ENCODE measurements around the gene HCRT.
"Not testable (repeated sequence)": the region's sequence is repeated elsewhere in the genome, so short reads cannot be mapped to it uniquely, and the experiment has no call there.

The HCRT gene

DNA sequence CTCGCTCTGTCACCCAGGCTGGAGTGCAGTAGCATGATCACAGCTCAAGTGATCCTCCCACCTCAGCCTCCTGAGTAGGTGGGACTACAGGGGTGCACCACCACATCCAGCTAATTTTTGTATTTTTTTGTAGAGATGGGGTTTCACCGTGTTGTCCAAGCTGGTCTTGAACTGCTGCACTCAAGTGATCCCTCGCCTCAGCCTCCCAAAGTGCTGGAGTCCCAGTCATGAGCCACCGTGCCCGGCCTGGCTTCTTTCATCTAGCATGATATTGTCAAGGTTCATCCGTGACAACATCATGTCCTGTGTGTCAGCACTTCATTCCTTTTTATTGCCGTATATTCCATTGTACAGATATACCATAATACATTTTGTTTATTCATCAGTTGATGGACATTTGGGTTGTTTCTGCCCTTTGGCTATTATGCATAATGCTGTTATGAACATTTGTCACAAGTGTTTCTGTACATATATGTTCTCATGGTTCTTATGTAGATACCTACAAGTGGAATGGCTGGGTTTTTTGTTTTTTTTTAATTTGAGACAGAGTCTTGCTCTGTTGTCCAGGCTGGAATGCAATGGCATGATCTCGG is 12.4 kb upstream of the HCRT start:
- DNase-seq (ENCODE audit: low spot score), result no peak

DNA sequence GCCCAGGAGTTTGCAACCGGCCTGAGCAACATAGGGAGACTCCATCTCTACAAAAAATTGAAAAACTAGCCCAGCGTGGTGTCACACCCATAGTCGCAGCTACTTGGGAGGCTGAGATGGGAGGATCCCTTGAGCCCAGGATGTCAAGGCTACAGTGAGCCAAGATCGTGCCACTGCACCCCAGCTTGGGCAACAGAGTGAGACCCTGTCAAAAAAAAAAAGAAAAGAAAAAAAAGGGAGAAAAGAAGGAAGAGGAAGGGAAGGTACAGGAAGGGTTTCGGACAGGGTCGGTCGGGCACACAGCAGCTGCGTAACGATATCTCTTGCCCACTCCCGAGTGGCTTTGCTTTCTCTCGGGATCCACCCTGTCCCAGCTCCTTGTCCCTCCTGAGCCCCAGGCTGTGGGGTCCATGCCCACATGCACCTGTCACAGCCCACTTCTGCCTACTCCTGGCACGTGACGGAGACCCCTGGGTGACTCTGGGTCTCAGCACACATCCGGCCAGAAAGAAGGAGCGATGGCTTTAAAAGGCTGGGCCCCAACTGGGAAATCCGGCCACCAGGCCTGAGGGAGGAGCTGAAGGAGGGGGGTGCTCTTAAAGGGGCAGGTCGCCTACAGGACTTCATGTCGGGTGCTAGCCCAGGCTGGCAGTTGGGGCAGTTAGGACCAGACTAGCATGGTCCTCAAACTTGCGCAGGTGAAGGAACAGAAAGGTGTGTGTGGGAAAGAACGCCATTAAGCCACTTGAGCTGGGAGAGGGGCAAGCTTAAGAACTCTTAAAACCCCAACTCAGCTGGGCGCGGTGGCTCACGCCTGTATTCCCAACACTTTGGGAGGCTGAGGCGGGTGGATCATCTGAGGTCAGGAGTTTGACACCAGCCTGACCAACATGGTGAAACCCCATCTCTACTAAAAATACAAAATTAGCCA is 9.0 kb upstream of the HCRT start, which contains the start of gene GHDC:
Gene GHDC, minus strand, starts transcription at position 526 of the 931 bp plus-strand sequence. CDS start 913 bp downstream, outside the sequence.
- DNase-seq (ENCODE audit: low spot score), result peak; percentile 94

DNA sequence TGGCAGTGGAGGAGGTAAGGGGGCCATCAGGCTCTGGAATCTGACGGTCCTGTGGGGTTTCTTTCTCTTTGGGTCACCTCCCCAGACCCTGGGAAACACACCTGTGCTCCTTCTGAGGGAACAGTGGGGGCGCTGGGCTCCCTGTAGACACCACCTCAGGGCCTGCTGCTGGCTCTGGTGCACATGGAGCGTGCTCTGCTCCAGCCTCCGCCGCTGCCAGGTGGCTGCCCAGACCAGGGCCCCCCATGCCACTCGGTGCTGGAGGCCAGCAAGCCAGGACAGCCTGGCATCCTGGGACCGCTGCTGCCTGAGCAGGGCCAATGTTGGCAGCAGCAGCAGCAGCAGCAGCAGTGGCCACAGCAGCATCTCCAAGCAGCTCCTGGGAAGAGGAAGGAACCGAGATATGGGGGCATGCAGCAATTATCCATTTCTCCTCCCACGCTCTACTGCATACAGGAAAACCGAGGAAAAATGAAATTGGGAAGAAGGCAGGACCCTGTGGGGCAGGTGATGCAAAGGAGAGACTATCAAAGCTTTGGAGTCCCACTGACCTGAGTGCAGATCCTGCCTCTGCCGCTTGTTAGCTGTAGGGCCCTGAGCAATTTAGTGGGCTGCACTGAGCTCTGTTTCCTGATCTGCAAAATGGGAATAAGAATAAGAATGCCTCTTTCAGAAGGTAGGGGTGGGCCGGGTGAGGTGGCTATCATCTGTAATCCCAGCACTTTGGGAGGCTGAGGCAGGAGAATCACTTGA is 8.1 kb upstream of the HCRT start:
- DNase-seq (ENCODE audit: low spot score), result no peak

DNA sequence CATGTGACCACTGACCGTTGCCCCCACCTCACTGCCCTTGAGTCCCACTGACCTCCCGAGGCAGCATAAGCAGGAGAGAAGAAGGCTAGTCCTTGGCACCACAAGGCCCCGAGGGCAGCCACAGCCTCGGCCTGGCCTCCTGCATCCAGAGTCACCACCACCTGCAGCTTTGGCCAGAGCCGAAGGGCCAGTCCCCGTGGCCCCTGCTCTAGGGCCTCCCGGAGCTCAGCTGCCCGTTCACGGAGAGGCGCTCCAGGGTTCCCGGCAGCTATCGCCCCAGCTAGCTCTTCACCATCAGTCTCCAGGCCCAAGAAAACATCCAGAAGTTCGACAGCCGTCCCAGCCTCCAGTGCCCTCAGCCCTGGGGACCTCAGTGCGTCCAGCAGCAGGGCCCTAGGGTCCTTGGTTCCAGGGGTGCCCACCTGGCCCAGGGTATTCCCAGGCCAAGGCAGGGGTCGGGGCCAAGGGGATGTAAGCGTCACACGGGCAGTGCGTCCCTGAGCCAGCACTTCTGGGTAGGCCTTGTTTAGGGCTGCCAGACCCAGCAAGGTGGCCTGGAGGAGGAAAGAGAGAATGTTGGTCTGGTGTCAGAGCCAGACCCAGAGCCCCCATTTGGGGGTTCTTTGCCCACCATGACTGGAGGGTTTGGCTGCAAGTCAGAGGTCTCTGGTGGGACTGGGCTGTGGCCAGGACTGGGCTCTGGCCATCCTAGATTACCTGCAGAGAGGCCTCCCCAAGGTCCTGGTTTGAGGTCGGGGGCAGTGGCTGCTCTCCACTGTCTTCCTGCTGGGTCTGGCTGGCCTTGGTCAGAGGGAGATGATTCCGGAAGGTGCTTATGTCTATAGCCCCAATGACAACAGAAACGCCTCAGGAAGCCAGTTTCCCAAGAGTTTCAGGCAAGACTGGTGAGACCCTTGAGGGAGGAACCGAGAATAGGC is 7.2 kb upstream of the HCRT start:
- no peak for DNase-seq (ENCODE audit: low spot score)

DNA sequence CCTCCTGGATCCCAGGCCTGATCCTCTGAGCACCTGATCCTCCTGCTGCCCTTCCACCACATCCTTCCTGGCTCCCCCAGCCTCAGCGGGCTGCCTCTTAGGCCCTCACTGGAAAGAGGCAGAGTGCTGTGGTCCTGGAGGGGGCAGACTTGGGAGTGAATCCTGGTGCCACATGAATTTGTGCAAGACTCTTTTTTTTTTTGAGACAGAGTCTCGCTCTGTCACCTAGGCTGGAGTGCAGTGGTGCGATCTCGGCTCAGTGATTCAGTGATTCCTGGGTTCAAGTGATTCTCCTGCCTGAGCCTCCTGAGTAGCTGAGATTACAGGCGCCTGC is 6.0 kb upstream of the HCRT start:
- DNase-seq (ENCODE audit: low spot score), result no peak

DNA sequence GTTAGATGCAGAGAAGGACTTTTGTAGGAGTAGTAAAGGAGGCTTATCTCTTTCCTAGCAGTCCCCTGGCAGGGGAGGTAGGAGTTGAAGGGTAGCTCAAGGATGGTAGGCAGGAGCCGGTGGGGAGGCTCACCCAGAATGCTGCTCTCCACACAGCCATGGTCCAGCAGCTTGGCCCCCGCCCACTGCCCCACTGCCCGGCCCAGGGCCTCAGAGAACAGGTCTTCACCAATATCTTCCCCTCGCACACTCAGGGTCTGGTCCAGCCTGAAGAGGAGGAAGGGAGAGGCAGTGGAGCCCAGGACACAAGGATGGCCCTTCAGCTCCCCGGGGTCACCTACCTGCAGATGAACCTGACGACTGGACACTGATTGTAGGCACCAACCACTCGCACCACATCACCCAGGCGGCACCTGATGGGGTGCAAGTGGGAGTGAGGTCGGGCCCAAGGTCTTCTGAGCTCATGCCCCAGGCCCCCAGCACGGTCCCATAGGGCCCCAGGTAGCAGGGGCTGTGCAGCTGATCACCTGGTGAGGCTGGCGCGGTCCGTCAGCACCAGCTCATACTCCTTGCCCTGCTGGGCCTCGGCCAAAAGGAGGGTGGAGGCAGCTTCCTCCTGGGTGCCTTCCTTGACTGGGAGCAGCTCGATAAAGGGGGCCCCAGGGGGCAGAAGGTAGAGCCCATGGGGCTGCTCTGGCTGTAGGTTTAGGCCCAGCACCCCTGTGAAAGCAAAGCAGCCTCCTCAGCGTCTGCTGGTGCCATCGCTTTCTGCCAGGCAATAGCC is 5.4 kb upstream of the HCRT start:
- no peak for DNase-seq (ENCODE audit: low spot score)

DNA sequence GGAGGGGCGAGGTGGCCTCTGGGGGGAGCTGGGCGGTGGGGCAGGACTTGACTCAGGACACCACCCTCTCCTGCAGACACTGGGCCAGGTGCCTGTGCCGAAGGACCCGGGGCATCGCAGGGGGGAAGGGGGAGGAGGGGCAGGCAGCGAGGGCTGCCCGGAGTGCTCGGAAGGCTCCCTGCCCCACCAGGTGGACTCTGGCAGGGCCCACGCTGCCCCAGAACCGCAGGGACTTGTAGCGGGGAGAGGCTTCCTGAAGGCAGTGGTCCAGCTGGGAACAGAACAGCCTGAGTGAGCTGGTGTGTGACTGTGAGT is 4.4 kb upstream of the HCRT start:
- no peak for DNase-seq (ENCODE audit: low spot score)

DNA sequence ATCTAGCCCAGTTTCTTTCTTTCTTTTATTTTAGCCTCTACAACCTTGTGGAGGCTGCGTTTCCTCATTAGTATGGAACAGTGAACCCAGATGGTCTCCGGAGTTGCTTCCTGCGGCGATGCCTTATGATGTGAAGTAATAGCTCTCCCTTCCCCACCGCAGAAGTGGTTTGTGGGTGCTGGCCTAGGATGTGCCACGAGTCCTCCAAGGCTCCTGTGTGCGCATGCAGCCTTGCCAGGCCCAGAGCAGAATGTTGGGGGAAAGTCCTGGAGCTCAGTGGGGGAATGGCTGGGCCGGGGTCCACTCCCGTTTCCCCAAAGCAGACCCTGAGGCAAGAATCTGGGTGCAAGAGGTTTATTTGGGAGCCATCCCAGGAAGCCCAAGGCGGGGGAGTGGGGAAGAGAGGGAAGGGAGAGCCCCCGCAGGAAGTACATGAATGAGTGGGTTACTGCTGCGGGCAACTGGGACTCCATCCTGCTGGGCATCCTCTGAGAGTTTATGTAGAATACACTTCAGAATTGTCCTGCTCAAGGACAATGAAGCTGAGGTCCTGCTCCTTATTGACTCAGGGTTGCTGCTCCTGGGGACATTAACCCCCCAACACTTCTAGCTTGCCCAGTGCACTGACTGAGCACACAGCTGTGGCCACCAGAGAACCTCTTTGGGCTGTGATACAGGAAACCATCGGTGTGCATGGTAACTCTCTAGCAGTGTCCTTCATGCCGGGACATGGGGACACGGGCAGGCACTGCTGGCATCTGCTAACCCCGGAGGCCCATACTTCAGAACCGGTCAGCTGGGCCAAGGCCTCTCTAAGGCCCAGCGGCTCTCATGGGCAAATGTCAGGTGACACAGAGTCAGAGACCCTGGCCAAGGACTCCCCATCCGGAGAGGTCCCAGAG is 3.7 kb upstream of the HCRT start:
- DNase-seq (ENCODE audit: low spot score), result peak; percentile 33

DNA sequence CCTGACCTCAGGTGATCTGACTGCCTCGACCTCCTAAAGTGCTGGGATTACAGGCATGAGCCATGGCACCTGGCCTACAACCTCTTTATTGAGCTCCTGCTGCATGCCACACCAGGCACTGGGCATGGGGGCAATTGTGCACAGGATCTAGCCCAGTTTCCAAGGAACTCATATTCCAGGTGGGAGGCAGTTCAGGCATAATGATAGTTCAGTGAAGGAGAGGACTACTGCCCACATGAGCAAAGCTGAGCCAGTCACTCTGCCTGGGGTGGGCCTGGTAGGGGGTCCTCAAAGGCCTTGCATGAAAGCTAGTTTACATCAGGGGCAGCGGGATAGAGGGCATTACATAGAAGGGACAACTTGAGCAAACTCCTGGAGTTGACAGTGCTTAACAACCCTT is 2.6 kb upstream of the HCRT start:
- no peak for DNase-seq (ENCODE audit: low spot score)

DNA sequence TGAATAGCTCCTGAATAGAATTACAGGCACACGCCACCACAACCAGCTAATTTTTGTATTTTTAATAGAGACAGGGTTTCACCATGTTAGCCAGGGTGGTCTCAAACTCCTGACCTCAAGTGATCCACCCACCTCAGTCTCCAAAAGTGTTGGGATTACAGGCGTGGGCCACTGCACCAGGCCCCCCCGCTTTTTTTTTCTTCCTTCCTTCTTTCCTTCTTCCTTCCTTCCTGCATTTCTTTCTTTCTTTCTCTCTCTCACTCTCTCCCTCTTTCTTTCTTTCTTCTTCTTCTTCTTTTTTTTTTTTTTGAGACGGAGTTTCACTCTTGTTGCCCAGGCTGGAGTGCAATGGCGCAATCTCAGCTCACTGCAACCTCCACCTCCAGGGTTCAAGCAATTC is 939 bp upstream of the HCRT start:
- DNase-seq (ENCODE audit: low spot score), result not testable (repeated sequence)

DNA sequence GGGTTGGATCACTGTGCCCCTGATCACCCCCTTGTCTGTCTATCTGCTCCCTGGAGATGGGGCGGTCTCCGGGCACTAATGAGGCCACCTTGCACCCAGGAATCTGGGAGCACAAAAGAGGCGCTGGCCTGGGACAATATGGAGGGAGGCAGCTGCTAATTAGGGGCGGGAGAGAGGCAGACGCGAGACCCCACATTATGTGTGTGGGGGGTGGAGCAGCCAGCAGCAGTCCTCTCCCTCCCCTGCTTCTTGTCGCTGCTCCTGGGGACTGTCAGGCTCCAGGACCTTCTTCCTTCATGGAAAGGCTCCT is 324 bp upstream of the HCRT start:
- no peak for DNase-seq (ENCODE audit: low spot score)

DNA sequence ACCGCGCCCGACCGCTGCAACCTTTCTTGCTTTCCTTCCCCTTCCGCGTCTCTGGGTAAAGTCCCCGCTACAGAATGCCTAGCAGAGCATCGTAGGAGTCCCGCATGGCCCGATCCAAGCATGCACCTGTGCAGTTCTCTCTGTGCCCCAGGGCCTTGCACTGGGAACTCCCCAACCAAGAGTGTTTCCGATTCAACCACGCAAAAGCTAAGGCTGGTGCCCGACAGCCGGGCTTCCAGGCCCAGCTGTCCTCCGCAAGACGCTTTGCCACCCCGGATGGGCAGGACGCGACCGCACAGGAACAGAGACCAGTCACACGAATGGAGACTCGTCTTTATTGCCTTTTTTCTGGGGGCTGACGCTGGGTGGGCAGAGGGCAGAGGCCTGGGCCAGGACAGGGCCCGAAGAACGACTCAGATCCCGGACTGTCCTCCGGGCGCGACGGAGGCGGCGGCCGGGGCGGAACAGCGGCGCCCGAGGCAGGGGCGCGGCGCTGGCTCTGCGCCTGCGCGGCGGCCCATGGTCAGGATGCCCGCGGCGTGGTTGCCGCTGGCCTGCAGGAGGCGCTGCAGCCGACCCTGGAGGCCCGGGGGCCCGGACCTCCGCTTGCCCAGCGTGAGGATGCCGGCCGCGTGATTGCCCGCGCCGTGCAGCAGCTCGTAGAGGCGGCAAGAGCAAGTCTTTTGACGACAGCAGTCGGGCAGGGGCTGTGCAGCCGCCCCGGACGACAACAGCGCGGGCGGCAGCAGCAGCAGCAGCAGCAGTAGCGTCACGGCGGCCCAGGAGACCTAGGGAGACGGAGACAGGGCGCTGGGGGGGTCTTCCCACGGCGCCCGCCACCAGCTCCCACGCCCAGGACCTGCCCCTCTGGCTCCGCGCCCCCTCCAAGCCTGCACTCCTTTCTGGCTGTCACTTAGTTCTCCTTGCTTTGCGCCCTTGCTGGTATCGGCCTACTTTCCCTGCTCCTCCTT is 1.2 kb downstream of the HCRT start:
- peak; percentile 74 for DNase-seq (ENCODE audit: low spot score)

DNA sequence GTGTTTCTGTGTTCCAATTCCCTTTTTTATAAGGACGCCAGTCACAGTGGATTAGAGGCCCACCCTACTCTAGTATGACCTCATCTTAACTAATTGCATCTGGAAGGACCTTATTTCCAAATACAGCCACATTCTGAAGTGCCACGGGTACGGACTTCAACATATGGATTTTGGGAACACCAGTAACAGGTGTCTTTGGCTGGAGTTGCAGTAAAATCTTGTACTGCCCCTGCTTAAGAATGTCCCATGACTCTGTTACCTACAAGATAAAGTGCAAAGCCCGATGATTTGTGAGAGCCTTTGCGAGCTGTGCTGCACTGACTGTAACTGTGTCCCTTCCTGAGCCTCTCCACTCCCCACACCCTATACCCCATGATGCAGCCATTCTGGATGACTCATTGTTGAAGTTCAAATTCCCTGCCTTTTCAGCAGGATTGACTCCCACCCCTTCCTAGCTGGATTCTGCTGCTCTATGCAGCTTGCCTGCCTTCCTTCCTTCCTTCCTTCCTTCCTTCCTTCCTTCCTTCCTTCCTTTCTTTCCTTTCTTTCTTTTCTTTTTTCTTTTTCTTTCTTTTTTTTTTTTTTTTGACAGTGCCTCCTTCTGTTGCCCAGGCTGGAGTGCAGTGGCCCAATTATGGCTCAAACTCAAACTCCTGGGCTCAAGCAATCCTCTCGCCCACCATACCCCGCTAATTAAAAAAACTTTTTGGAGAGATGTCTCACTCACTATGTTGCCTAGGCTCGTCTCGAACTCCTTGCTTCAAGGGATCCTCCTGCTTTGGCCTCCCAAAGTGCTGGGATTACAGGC is 2.1 kb downstream of the HCRT start:
- DNase-seq (ENCODE audit: low spot score), result no peak

DNA sequence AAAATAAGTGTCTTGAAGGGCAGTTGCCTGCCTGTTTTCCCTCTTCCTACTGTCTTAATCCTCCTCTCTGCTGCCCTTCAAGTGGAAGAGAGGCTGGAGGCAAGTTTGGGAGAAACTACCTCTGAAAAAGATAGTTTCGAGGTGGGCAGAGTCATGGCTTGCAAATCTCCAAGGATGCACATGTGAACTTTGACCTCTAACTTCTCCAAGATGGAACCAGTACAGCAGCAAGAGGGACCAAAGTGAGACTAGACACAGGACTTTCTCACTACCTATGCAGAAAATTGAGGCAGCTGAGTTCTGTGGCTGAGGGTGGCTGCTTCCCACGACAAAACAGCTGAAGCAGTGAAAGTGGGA is 3.4 kb downstream of the HCRT start:
- DNase-seq (ENCODE audit: low spot score), result no peak

DNA sequence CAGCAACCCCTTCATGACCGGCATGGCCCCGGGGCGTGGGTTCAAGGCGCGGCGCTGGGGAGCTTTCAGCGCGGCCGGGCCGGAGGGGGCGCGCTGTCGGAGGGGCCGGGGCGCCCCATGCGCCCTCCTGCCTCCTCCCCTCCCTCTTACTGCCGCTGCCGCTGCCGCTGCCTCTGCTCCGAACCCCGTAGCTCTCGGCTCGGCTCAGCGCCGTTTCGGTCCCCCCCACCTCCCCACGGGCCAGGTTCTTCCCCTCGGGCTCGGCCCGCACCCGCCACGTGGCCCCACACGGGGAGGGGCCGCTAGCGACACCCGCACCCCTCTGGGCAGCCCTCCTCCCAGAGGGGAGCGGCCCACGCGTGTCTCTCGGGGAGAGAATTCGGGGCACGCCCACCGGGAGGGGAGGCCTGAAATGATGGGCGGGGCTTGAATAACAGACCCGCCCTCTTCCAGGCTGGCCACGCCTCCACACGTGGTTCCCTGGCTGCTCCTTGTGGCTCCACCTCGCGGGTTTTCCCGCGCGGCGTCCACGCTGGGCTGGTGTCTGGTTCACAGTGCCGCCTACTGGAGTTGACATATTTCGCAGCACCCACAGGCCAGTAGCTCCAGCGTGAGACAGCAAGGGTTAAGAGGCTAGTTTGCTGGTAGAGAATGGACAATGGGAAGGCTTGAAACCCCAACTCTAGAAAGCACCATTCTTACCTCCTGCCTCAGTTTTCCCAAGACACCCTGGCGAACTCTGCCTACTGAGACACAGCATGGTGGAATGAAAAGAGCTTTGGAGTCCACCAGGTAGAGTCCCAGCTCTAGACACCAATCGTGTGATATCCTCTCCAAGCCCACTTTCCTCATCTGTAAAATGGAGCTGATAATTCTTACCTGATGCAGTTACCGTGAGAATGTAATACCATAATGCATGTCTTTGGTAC is 4.1 kb downstream of the HCRT start, which contains the start of gene KCNH4:
Gene KCNH4, minus strand, starts transcription at position 221 of the 929 bp plus-strand sequence. Its CDS starts 197 bp downstream, at position 24.
- peak; percentile 85 for DNase-seq (ENCODE audit: low spot score)

DNA sequence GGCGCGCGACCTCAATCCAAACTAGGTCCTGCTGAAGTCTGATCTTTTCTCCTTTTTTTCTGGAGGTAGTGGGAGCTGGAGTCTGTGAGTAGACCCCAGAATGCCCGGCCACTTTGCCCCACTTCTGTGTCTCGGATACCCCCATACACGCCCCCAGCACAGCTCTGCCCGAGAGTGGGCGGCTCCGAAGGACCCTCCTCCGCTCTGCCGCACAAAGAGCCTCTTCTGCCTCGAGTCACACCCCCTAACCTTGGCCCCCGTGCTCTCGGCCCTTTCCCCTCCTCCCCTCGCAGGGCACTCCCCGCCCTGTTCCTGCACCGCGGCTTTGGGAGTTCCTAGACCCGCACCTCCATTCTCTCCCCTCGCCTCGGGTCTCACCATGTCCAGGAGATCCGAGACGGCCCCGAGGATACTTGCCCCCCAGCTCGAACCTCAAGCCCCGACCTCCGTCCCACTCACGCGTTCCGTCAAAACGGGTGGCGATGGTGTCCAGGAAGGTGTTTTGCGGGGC is 4.8 kb downstream of the HCRT start:
- DNase-seq (ENCODE audit: low spot score), result no peak

DNA sequence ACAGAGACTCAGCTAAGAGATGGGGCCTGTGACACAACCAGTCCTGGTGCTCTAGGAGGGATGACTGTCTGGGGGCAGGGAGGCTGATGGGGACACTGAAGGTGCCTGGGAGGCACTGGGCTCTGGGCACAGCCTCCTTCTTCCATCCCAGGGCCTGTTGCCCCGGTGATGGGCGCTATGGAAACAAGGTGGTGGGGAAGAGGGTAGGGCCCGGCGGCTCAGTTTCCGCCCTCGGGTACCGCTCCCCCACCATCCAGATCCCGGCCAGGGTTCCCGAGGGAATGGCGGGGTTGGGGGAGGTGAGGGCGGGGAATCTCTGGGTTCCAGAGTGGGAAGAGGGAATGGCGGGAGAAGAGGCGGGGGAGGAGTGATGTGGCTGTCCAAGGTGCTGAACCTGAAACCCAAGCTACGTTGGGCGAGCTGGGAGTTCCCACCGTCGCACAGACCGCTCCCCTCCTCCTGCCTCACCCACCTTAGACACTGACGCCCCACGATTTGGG is 5.3 kb downstream of the HCRT start:
- DNase-seq (ENCODE audit: low spot score), result no peak
